ENCODE data around the gene PCDH9. TPM values are rescaled to one million over a fixed set of nuclear protein-coding genes. Genes with fewer than 3 reads are reported as not detected.

PCDH9 gene
- total and polyA plus RNA-seq, 10 donors, result 0.24 to 8.1 (median 3.8) TPM

- no peak for TF ChIP-seq CTCF (IDR thresholded peaks at IDR 0.05 in 8 of 11, conservative IDR thresholded peaks at IDR 0.05 in 3 of 11)
- TF ChIP-seq POLR2A (IDR thresholded peaks at IDR 0.05), result no peak
- TF ChIP-seq POLR2AphosphoS5 (IDR thresholded peaks at IDR 0.05), result no peak
- Histone ChIP-seq H3K4me3 (no peak overlapping the region), H3K27me3 (replicated peaks in 1 of 7) (no peaks in the 10 kb centered on the region), H3K36me3 (no peaks in the 10 kb centered on the region), H3K4me1 (peaks cover 0 to 13% (median 10%) of the 10 kb centered on the region in 6 donors), H3K9me3 (no peaks in the 10 kb centered on the region), H3K27ac (no peak overlapping the region)
- DNase-seq, result no peak
- 90 to 100% (median 95%) methylated on average over 2 of the region's 2 CpGs for WGBS, 5 donors
- intact Hi-C loops (cut with DNase I; ENCODE audit: low total_unique reads), result no loop called here
These were observed 78.1 kb downstream of the PCDH9 start for GRCh38 chr13:67152085-67152484.

- TF ChIP-seq POLR2AphosphoS5 (IDR thresholded peaks at IDR 0.05), result no peak
- no peak for TF ChIP-seq CTCF (IDR thresholded peaks at IDR 0.05 in 8 of 11, conservative IDR thresholded peaks at IDR 0.05 in 3 of 11)
- no peak for TF ChIP-seq POLR2A (IDR thresholded peaks at IDR 0.05)
- intact Hi-C loops (cut with DNase I; ENCODE audit: low total_unique reads), result no loop called here
These were observed 78.5 kb downstream of the PCDH9 start for GRCh38 chr13:67151652-67152051.

GRCh38 chr13:67150608-67151007, 79.5 kb downstream of the PCDH9 start:
- H3K27me3 ChIP-seq (replicated peaks in 1 of 7), result no peaks in the 10 kb centered on the region
- no peaks in the 10 kb centered on the region for H3K9me3 ChIP-seq
- no peak overlapping the region for H3K27ac ChIP-seq
- H3K4me1 ChIP-seq, result peaks cover 0 to 22% (median 14%) of the 10 kb centered on the region in 6 donors
- no peak overlapping the region for H3K4me3 ChIP-seq
- WGBS, 5 donors, result 87 to 97% (median 93%) methylated on average over 1 of the region's 1 CpG
- no peak for DNase-seq
- no peaks in the 10 kb centered on the region for H3K36me3 ChIP-seq
- TF ChIP-seq POLR2A (IDR thresholded peaks at IDR 0.05), result no peak
- TF ChIP-seq POLR2AphosphoS5 (IDR thresholded peaks at IDR 0.05), result no peak
- TF ChIP-seq CTCF (IDR thresholded peaks at IDR 0.05 in 8 of 11, conservative IDR thresholded peaks at IDR 0.05 in 3 of 11), result no peak
- intact Hi-C loops (cut with DNase I; ENCODE audit: low total_unique reads), result no loop called here

More at GRCh38 chr13:67151652-67152051, 78.5 kb downstream of the PCDH9 start:
- no peaks in the 10 kb centered on the region for H3K9me3 ChIP-seq
- peaks cover 0 to 18% (median 14%) of the 10 kb centered on the region in 6 donors for H3K4me1 ChIP-seq
- no peak overlapping the region for H3K27ac ChIP-seq
- DNase-seq, result no peak
- H3K27me3 ChIP-seq (replicated peaks in 1 of 7), result no peaks in the 10 kb centered on the region
- H3K36me3 ChIP-seq, result no peaks in the 10 kb centered on the region
- H3K4me3 ChIP-seq, result no peak overlapping the region

GRCh38 chr13:67148161-67148571, 82.0 kb downstream of the PCDH9 start:
- Histone ChIP-seq H3K4me1 (peaks cover 0 to 22% (median 14%) of the 10 kb centered on the region in 6 donors), H3K27me3 (replicated peaks in 1 of 7) (no peaks in the 10 kb centered on the region), H3K4me3 (no peak overlapping the region), H3K36me3 (no peaks in the 10 kb centered on the region), H3K27ac (no peak overlapping the region), H3K9me3 (no peaks in the 10 kb centered on the region)
- DNase-seq, result no peak
- intact Hi-C loops (cut with DNase I; ENCODE audit: low total_unique reads), result no loop called here
- 51 to 70% (median 65%) methylated on average over 2 of the region's 2 CpGs for WGBS, 5 donors
- TF ChIP-seq CTCF (IDR thresholded peaks at IDR 0.05 in 8 of 11, conservative IDR thresholded peaks at IDR 0.05 in 3 of 11), result no peak
- no peak for TF ChIP-seq POLR2A (IDR thresholded peaks at IDR 0.05)
- no peak for TF ChIP-seq POLR2AphosphoS5 (IDR thresholded peaks at IDR 0.05)
